Gastrocnemius medialis (tissue), 4 donors: ENCODE results near the gene PCDH9.

Source experiments
- CTCF ChIP-seq, 5 experiments: fragments of 450-650 bp in 3 of 5; fragments of 200-600 bp in 2 of 5; sonication (generic) in 2 of 5; IDR thresholded peaks in 4 of 5; conservative IDR thresholded peaks in 1 of 5; 1 replicate in 4 of 5; 2 replicates in 1 of 5; pipeline ENCODE4 v1.5.1; 2016 to 2019; ENCODE audit warnings: antibody characterized with exemption in 5 of 5, mild to moderate bottlenecking in 3 of 5, moderate library complexity in 3 of 5
- POLR2A ChIP-seq, 2 donors: fragments of 450-650 bp; IDR thresholded peaks; one replicate each; pipeline ENCODE4 v1.6.1; 2017; ENCODE audit warnings: antibody characterized with exemption in 2 of 2, mild to moderate bottlenecking in 2 of 2, moderate library complexity in 2 of 2

GRCh38 chr13:66262330-66262729 lies 967.8 kb downstream of the PCDH9 start:
- no peak for TF ChIP-seq CTCF (IDR thresholded peaks at IDR 0.05 in 4 of 5, conservative IDR thresholded peaks at IDR 0.05 in 1 of 5)
- no peak for TF ChIP-seq POLR2A (IDR thresholded peaks at IDR 0.05)
